Activated gamma-delta T cell (primary cell): ENCODE measurements around the gene UNC13A.

Experiments
- DNase-seq: peaks from one replicate; lab custom pipeline; 2025; lab: John Stamatoyannopoulos, UW

The UNC13A gene

GRCh38 chr19:17669419-17669818 is 18.7 kb downstream of the UNC13A start:
- DNase-seq, result no peak

DNA sequence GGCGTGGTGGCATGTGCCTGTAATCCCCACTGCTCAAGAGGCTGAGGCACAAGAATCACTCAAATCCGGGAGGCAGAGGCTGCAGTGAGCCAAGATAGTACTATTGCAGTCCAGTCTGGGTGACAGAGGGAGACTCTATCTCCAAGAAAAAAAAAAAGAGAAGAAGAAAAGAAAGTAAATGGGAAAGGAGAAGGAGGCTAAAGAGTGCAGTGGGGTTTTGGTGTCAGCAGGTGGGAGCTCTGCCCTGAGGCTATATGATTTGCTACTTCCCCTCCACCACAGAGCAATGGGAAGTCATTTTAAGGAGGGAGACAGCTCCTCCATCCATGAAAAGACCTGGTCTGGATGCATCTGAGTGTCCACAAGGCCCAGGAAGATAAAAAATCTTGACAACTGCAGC is 23.1 kb downstream of the UNC13A start:
- DNase-seq, result no peak

DNA sequence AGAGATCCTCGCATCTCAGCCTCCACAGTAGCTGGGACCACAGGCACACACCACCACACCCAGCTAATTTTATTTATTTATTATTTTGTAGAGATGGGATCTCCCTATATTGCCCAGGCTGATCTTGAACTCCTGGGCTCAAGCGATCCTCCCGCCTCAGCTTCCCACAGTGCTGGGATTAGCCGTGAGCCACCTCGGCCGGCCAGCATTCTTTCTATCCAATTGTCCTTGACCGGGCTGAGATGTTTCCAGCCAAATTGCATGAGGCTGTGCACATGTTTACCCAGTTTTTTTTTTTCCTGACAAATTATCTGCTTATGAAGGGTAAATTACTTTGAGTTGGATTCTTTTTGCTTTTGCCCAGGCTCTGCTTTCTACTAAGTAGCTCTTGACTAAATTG is 28.2 kb downstream of the UNC13A start:
- DNase-seq, result no peak

GRCh38 chr19:17658666-17659065 is 29.5 kb downstream of the UNC13A start:
- DNase-seq, result no peak

DNA sequence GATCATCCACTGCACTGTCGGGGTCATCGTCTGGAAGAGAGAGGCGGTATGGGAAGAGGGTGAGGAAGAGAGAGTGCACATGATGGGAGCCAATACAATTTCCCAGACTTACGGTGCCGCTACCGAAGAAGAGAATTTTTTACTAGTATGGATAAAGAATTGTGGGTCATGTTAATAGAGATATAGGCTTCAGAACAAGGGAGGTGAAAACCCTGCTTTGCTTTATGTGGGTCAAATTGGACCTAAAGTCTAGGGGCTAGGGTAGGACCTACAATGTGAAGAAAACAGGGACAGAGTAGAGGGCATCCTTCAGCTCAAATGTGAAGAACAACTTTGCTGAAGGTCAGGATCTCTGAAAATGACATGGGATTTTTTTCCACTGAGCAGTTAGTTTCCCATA is 29.9 kb downstream of the UNC13A start:
- no peak for DNase-seq

GRCh38 chr19:17656970-17657369 is 31.2 kb downstream of the UNC13A start:
- no peak for DNase-seq

GRCh38 chr19:17655751-17656472 is 32.2 kb downstream of the UNC13A start:
- no peak for DNase-seq

DNA sequence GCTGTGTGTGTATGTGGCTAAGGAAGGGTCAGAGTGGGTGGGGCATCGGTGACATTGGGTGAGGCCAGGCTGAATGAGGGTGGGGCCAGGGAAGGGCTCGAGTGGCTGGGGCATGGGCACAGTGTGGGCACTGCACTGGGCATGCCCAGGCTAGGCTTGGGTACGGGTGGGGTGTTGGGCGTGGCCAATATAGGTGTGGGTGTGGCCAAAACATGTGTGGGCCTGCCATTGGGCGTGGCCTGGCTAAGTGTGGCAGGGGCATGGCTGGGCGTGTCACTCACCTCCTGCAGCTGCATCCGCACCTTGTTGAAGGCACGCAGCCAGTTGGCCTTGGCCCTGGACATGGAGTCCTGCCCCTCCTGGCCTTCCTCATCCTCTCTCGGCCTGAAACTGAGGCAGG is 33.2 kb downstream of the UNC13A start:
- DNase-seq, result no peak

- DNase-seq, result no peak
Measured at GRCh38 chr19:17652627-17653026, 35.5 kb downstream of the UNC13A start.

DNA sequence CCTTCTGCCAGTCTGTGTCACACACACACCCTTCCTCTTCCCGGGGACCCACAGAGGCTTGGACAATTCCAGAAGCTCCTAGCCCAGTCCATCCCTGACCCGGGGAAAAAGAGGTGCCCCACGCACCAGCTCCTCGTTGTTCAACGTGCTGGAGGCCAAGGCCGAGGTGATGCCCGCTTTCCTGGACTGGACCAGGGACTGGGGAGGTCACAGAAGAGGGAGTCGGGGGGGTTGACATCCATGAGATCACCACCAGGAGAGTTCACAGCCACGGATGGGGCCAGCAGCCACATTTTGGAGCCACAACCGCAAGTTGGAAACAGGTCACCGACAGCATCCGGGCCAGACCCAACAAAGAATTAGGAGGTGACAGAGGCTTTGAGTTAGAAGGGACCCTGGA is 39.4 kb downstream of the UNC13A start:
- DNase-seq, result no peak

DNA sequence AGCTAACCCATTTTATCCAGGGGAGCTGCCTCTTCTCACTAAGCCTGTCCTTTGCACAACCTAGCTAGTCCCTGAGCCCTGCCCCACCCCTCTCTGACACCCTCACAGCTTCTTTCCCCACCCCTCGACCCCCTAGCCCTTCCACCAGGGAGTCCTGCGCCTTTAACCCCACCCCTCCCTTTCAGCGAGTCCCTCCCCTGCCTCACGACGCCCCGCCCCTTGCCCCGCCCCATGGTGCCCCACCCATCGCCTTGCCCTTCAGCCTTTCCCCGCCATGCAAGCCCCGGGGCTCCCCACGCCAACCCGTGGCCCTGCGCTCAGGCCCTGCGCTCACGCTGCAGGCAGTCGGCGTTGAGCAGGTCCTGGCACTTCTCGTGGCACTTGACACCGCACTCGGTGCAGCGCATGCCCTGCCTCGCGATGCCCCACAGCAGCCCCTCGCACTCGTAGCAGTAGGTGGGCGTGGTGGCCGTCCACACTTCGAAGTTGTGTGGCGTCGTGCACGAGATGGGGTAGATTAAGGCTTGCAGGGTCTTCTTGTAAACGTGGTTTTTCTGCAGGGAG is 40.0 kb downstream of the UNC13A start:
- DNase-seq, result no peak

DNA sequence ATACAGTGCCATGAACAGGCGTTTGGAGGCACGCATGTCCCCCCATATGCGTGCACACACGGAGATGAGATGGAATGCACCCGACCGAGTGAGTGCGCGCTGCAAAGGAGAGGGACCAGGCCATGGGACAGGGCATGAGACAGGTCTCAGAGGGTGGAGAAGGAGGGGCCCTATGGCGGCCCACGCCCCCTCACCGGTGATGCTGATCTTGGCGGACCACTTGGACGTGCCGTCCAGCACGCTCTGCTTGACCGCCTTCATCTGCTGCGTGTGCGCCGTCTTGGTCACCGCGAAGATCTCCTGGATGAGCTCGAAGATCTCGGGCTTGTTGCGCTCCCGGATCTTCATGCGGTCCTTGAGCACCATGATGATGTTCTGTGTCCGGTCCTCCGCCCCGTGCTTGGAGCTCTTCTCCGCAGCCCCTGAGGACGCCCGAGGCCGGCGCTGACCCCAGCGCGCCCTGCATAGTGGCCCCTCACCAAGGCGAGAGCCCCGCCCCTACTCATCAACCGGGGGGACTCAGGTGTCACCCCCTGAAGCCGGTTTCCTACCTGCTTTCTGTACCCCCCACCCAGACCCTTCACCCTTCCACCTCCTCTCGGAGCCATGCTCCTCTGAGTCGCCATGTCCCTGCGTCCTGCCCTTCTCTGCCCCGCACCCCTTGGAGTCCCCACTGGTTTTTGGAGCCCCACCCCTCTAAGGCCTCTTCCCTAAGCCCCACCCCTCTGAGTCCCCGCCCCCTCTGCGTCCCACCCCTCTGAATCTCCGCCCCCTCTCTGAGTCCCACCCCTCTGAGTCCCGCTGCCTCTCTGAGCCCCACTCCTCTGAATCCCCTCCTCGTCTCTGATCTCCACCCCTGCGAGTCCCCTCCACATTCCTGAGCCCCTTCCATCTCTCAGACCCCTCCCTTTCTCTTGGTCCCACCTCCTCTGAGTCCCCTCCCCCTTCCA is 40.8 kb downstream of the UNC13A start:
- no peak for DNase-seq

DNA sequence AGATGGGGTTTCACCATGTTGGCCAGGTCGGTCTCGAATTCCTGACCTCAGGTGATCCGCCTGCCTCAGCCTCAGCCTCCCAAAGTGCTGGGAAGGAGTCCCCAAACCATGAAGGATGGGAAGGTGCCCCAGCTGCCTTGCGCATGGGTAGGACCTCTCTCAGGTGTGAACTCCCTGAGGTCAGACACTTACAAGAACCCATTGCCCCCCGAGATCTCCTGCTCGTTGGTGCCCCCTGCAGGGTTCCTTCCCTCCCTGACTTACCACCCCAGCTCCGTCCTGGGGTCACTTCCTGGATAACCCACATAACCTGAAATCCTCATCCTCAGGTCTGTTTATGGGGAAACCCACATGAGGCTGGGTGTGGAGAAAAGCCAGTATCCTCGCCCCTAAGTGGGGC is 41.7 kb downstream of the UNC13A start:
- no peak for DNase-seq

GRCh38 chr19:17645339-17645963 is 42.7 kb downstream of the UNC13A start:
- no peak for DNase-seq

- no peak for DNase-seq
Measured at GRCh38 chr19:17642656-17643055, 45.5 kb downstream of the UNC13A start.

DNA sequence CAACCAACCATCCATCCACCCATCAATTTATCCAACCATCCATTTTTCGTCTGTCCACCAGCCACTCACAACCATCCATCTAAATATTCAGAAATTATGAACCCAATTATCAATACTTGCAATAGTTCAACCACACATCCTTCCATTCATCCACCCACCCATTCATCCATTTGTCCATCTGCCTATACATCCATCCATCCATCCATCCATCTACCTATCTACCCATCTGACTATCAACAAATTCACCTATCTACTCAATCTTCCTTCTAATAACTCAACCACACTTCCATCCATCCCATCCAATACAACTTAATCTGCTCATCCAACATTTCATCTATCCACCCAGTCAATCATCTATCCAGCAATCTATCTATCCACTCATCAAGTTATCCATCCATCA is 46.3 kb downstream of the UNC13A start:
- no peak for DNase-seq

- DNase-seq, result no peak
Measured at GRCh38 chr19:17641181-17641580, 47.0 kb downstream of the UNC13A start.

GRCh38 chr19:17633700-17634099 is 54.5 kb downstream of the UNC13A start:
- DNase-seq, result no peak

GRCh38 chr19:17632577-17632976 is 55.6 kb downstream of the UNC13A start:
- no peak for DNase-seq

DNA sequence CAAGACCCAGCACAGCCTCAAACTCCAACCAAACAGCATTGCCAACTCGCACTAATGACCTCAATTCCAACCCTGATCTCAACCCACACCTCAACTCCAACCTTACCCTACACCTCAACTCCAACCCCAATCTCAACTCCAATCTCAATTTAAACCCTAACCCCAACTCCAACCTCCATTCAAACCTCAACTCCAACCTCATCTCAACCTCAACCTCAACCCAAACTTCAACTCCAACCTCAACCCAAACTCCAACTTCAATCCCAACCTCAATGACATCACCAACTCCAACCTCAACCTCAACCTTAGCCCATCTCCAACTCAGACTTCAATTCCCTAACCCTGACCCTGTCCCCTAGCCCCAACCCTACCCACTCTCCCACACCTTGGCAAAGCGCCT is 58.4 kb downstream of the UNC13A start:
- DNase-seq, result no peak

DNA sequence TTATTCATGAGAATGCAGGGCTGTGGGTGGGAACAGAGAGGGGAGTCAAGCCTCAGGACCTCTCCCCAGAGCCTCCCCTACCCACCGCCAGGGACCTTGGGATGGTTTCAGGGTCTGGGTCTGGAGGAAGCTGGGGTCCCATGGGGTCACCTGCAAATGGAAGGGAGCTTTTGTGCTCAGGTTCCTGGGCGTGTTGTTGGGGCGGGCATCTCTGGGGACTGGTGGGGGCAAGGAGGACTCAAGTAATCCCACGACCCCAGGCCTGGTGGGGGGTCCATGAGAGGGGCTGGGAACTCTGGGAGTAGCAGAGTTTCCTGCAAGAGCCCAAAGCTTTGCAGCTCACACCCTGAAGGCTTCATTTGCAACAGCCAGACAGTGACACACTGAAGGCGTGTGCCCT is 60.2 kb downstream of the UNC13A start:
- DNase-seq, result no peak

DNA sequence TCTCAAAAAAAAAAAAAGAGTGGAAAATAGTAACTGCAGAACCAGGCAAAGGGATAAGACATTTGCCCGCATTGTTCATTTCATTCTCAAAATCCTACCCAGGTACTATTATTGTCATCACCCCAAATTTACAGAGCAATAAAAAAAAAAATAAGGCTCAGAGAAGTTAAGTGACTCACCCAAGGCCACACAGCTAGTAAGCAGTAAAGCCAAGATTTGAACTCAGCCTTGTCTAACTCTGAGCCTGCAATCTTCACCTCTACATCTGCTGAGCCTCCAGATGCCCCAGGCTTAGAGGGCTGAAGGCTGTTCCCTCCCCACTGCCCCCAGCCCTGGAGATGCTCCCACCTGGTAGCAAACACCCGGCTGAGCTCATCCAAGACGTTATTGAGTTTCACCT is 61.0 kb downstream of the UNC13A start:
- DNase-seq, result no peak
